ENCODE measurements around the gene MAN1B1. TPM values are rescaled to one million over a fixed set of nuclear protein-coding genes. Genes with fewer than 3 reads are reported as not detected.
A peak's percentile ranks its signal among the peaks of the same experiment; 100 is the strongest.

MAN1B1 gene
- total RNA-seq, 4 donors from 2014 or later: 57.7 to 81.0 (median 61.8) TPM

- peak within 1 kb of the TSS; percentile 66 for H3K4me3 ChIP-seq (ENCODE audit: low read depth, poor library complexity, severe bottlenecking)
- intact Hi-C loops (cut with DNase I; ENCODE audit: low total_unique reads): no loop called here
- TF ChIP-seq CTCF (IDR thresholded peaks at IDR 0.05) (no peak), POLR2A (IDR thresholded peaks at IDR 0.05) (no peak)
- peak; percentile 73 to 95 for DNase-seq (ENCODE audit: low spot score in 2 of 2)
- WGBS, 2 donors: 13 to 26% methylated on average over 10 to 19 of the region's 87 CpGs
Measured at GRCh38 chr9:137077010-137077747, 9.6 kb upstream of the MAN1B1 start, which contains the start of gene UAP1L1. Gene UAP1L1, plus strand, starts transcription at chr9:137077517. Its CDS starts 16 bp downstream, at chr9:137077533.

GRCh38 chr9:137077758-137078693 is 8.8 kb upstream of the MAN1B1 start:
- TF ChIP-seq POLR2A (IDR thresholded peaks at IDR 0.05) (no peak), CTCF (IDR thresholded peaks at IDR 0.05) (no peak)
- intact Hi-C loops (cut with DNase I; ENCODE audit: low total_unique reads): no loop called here
- DNase-seq (ENCODE audit: low spot score in 2 of 2): no peak
- H3K4me3 ChIP-seq (ENCODE audit: low read depth, poor library complexity, severe bottlenecking): peak overlapping the region; percentile 66
- WGBS, 2 donors: 19 to 23% methylated on average over 29 to 42 of the region's 76 CpGs

- no peak for TF ChIP-seq POLR2A (IDR thresholded peaks at IDR 0.05)
- no peak for TF ChIP-seq CTCF (IDR thresholded peaks at IDR 0.05)
- intact Hi-C loops (cut with DNase I; ENCODE audit: low total_unique reads): no loop called here
- WGBS, 2 donors: 52 to 64% methylated on average over 34 to 51 of the region's 51 CpGs
- DNase-seq (ENCODE audit: low spot score in 2 of 2): no peak
- H3K4me3 ChIP-seq (ENCODE audit: low read depth, poor library complexity, severe bottlenecking): no peak overlapping the region
Measured at GRCh38 chr9:137078701-137079400, 7.9 kb upstream of the MAN1B1 start.

- no peak overlapping the region for H3K4me3 ChIP-seq (ENCODE audit: low read depth, poor library complexity, severe bottlenecking)
- TF ChIP-seq POLR2A (IDR thresholded peaks at IDR 0.05) (no peak), CTCF (IDR thresholded peaks at IDR 0.05) (no peak)
- WGBS, 2 donors: 70 to 73% methylated on average over 6 to 13 of the region's 13 CpGs
- no peak for DNase-seq (ENCODE audit: low spot score in 2 of 2)
- intact Hi-C loops (cut with DNase I; ENCODE audit: low total_unique reads): no loop called here
Measured at GRCh38 chr9:137079401-137079787, 7.4 kb upstream of the MAN1B1 start.

- no peak for DNase-seq (ENCODE audit: low spot score in 2 of 2)
- intact Hi-C loops (cut with DNase I; ENCODE audit: low total_unique reads): no loop called here
- H3K4me3 ChIP-seq (ENCODE audit: low read depth, poor library complexity, severe bottlenecking): no peak overlapping the region
- whole genome bisulfite sequencing, 2 donors: 92 to 97% methylated on average over 11 to 24 of the region's 24 CpGs
- TF ChIP-seq CTCF (IDR thresholded peaks at IDR 0.05): no peak
- no peak for TF ChIP-seq POLR2A (IDR thresholded peaks at IDR 0.05)
Measured at GRCh38 chr9:137080260-137081122, 6.3 kb upstream of the MAN1B1 start.

Measured in lower leg skin (tissue), 4 donors.